Measurements from ENCODE around the gene MFSD11. TPM values are rescaled to one million over a fixed set of nuclear protein-coding genes. Genes with fewer than 3 reads are reported as not detected.
"Not testable (repeated sequence)": the region's sequence is repeated elsewhere in the genome, so short reads cannot be mapped to it uniquely, and the experiment has no call there.

MFSD11 gene
- 26.7 TPM for total RNA-seq

DNA sequence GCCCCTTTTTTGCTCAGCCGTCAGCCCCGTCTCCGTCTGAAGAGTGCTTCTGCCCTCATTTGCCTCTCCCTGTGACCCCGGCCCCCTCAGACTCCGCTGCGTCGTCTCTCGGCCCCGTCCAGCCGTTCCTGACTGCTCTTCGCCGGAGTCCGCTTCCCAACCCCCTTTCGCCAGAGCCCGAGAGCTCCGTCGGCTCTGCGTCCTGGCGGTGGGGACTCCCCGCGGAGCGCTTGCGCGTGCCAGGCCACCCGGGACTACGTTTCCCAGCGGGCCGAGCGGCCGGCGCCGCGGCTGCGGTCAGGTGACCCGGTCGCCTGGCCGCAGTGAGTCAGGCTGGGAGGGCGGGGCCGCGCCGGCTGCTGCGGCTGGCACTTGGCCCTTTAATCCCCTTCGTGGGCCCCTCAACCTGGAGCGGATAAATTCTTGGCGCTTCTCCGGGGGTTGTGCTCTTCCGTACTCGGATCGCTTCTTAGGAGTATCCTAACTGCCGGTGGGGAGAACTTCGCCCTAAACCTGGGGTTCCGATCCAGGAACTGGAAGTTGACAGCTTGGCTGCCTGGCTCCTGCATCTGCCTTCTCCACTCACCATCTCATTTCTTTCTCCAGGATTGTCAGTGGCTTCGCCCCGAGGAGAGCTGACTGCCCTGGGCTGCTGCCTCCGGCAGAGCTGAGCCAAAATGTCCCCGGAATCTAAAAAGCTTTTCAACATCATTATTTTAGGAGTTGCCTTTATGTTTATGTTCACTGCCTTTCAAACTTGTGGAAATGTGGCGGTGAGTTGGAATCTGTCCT lies at the start of gene MFSD11:
Gene MFSD11 (plus strand): TSS at position 444 of the 792 bp plus-strand sequence. CDS start 234 bp downstream, at position 678.
- peak; percentile 92 to 96 (median 93) for DNase-seq (ENCODE audit: low read depth in 2 of 3, low spot score in 2 of 3)

DNA sequence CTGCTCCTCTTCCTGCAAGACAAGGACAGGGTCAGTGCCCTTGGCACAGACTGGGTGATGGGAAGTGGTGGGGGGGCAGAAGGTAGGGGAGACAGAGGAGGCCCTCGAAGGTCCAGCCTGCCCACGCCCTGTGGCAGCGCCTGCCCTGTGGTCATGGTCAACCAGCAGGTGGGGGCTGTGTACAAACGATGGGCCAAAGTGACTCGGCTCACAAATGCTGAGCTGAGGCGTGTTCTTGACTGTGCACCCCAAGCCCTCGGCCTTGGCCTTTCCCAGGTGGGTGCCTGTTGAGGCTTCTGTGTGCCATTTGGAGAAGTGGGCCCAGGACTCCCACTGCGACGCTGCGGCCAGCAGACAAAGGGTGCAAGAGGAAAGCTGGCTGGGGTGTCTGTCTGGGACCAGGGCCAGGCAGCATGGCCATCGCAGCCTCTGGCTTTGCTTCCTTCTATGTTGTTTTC lies 49.7 kb upstream of the MFSD11 start:
- DNase-seq (ENCODE audit: low read depth in 2 of 3, low spot score in 2 of 3) = no peak

DNA sequence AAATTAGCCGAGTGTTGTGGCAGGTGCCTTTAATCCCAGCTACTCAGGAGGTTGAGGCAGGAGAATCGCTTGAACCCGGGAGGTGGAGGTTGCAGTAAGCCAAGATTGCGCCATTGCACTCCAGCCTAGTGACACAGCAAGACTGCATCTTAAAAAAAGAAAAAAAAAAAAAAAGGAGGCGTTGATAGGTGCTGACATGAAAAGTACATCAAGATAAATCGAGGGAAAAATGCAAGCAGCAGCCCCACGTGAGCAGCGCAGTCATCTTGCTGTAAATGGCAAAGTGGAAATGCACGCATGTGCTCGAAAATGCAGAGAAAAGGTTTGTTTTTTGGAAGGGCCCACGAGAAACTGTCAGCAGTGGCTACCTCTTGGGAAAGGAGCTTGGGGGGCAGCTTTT lies 48.1 kb upstream of the MFSD11 start:
- no peak for DNase-seq (ENCODE audit: low read depth in 2 of 3, low spot score in 2 of 3)

DNA sequence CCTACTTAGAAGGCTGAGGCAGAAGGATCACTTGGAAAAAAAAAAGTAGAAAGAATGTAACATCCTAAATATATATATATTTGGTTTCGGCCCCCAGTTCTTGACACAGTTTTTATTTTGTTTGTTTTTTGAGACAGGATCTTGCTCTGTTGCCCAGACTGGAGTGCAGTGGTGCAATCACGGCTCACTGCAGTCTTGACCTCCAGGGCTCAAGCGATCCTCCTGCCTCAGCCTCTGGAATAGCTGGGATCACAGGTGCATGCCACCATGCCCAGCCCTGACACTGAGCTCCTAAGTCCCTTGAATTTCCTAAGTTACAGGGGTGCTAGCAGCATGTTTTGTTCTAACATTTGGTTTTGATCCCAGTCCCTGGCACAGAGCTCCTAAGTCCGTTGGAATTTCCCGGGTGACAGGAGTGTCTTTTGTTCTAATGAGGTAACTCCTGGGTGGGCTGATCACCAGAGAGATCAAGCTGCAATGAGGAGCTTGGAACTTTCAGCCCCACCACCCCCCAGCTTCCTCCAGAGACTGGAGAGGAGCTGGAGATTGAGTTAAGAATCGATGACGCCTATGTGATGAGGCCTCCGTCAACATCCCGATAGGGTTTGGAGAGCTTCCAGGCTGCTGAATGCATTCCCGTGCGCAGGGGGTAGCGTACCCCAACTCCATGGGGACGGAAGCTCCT lies 47.2 kb upstream of the MFSD11 start:
- DNase-seq (ENCODE audit: low read depth in 2 of 3, low spot score in 2 of 3) = no peak

DNA sequence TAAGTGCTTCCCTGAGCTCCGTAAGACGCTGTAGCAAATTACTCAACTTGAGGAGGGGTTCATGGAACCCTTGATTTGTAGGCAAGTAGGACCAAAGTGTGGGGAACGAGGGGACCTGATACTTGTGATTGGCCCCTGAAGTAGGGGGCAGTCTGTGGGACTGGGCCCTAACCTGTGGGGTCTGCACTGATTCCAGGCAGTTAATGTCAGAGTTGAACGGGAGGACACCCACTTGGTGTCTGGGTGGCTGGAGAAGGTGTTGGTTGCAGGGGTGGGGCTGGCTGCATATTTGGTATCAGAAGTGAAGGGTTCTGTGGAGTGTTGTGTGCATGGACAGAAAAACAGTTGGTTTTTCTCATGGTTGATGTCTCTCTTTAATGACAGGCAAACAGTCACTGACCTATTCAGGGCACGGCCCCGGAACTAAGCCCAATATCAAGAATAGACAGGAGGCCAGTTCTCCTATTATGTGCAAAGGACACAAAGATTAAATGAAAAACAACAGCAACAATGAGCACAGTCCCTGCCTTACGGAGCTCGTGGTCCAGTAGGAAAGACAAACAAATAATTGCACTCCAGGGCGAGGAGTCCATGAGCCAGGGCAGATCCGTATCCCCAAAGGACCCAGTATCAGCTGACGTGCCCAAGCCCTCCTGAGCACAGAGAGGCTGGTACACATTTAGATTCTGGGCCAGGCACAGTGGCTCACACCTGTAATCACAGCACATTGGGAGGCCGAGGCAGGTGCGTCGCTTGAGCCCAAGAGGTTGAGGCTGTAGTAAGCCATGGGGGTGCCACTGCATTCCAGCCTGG lies 46.3 kb upstream of the MFSD11 start:
- no peak for DNase-seq (ENCODE audit: low read depth in 2 of 3, low spot score in 2 of 3)

DNA sequence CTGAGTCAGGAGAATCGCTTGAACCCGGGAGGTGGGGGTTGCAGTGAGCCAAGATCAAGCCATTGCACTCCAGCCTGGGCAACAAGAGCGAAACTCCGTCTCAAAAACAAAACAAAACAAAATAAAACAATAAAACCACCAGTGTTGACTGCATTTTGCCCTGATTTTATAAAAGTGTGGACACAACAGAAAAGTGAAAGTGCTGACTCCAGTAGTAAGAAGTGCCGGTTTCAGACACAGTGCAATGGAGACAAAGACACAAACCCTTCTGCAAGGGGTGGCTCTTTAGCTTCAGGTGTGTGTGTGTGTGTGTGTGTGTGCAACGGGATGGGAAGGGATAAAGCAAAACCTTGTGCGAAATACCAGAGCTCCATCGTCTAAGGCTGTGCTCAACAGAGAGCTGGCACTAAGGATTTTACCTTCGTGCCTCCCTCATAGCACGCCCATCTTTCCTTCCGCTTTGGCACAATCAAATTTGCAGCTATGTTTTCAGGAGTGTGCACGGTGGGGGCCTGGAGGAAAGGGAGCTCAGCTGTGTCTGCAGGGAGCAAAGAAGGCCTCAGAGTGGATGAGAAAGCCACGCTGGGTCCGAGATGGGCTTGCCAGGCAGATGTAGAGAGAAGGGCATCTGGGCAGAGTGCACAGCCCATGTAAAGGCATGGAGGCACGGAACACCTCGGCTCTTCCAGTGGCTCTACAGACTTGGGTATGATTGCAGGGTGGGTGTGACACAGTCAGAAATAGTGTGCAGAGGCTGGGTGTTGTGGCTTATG lies 42.7 kb upstream of the MFSD11 start:
- DNase-seq (ENCODE audit: low read depth in 2 of 3, low spot score in 2 of 3) = no peak

DNA sequence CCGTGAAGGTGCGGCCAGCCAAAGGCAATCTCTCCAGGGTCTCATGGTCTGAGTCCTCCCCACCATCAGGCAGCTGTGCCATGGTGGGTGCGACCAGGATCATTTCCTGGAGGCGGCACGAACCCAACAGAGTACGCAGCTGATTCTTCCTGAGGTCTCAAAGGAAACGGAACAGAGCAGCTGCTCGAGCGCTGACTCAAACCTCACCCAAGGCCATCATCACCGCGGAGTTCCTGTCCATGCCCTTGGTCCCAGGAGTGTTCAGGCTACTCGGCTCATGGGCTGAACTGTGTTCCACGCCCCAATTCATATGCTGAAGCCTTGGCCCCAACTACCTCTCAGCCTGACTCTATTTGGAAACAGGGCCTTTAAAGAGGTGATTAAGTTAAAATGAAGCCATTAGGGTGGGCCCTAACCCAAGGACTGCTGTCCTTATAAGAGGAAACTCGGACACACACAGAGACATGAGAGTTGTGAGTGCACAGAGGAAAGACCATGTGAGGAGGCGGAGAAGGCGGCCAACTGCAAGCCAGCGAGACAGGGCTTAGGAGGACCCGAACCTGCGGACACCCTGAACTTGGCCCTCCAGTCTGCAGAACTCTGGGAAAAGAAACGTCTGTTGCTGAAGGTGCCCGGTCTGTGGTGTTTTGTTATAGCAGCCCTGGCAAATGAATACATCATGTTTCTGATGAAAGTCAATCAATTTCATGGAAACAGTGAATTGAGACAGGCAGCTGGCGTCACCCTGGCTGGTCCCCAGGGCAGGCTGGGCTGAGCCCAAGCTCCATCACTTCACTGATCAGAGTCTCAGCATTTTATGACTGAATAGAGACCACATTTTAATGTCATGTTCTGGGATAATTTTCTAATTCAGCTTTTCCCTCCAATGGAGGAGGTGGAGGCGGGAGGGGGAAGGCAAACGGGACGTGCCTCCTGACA lies 40.9 kb upstream of the MFSD11 start:
- DNase-seq (ENCODE audit: low read depth in 2 of 3, low spot score in 2 of 3) = no peak

DNA sequence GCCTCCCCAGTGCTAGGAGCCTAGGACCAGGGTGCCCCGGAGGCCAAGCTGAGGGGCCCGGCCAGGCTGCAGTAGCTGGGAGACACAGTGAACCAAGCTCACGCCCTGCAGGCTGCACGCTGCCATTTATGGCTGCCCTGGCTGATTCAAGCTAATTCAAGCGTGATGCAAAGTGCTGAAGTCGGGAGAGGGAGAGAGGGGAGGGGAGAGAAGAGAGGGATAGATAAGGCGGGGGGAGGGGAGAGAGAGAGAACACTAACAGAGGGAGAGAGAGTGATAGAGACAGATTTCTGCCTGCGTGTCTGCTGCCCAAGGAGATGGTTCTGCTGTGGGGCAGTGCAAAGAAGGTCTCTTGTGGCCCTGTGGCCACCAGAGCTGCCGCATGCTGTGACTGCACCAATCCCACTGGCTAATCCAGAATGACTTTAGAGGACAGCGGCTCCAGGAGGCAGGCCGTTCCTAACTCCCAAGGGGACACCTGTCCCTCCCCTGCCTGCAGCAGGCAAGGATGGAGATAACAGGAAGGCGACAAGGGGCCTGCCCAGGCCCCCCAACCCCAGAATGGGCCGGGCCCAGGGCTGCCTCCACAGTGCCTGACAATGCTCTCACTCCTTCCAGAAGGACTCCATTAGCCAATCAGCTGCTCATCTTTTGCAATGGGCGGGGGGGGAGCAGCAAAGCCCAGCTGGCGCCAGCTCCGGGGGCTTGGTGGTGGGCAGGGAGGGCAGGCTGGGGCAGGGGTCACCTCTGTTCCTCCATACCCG lies 40.0 kb upstream of the MFSD11 start:
- DNase-seq (ENCODE audit: low read depth in 2 of 3, low spot score in 2 of 3) = no peak

DNA sequence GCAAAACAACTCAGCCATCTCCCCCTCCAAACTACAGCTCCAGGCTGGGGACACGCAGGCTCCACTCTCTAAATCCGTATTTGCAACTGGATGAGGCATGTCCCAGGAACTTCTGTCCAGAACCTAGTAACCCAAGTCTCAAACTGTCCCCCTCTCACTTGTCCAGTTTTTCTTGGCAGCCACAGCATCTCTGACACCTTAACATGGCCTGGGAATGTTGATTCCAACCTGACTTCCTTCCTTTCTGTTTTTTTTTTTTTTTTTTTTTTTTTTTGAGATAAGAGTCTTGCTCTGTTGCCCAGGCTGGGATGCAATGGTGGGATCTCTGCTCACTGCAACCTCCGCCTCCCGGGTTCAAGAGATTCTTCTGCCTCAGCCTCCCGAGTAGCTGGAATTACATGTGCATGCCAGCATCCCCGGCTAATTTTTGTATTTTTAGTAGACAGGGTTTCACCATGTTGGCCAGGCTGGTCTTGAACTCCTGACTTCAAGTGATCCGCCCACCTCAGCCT lies 39.4 kb upstream of the MFSD11 start:
- DNase-seq (ENCODE audit: low read depth in 2 of 3, low spot score in 2 of 3) = not testable (repeated sequence)

DNA sequence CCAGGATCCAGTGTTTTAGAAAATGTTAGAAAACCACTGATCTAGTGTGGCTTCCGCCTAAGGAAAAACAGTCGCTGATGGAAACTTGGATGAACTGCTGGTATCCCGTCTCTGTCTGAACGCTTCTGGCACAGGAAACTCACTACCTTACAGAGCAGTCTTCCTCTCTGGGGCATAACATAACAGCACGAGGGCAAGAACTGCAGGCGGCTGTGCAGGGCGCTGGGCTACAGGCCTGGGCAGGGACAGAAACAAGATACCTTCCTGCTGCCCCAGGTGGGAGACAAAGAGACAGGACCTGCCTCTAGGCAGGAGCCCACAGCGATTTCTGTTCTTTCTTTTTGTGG lies 37.7 kb upstream of the MFSD11 start:
- DNase-seq (ENCODE audit: low read depth in 2 of 3, low spot score in 2 of 3) = no peak

DNA sequence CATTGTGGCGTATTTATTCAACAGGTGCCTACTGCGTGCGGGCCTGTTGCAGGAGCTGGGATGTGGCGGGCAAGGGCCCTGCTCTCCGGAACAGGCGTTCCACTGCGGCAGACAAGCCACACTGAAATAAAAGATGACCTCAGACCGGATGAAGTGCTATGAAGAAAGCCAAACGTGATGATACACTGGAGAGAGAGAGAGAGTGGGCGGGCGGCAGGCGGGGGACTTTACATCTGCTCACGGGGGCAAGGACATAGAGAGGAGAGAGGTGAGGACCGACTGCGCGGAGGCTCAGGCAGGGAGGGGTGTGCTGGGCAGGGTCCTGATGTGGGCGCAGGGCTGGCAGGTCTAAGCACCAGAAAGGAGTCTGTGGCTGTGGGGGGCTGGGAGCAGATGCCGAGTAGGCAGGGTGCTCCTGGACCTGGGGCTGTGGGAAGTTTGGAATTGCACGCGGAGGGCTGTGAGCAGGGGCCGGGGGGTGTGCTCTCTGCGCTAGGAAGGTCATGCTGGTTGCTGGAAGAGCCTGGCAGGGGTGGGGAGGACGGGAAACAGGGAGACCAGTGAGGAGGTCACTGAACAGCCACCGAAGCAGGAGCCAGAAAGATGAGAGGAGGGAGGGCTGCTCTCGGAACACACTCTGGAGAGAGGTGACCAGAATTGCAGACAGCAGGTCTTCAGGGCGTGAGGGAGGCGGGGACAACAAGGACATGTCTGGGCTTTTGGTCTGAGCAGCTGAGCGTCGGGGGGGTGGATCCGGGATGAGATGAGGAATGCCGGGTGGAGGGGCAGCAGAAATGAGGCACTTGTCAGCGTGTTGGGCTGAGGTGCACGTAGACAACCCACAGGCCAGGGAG lies 37.1 kb upstream of the MFSD11 start:
- no peak for DNase-seq (ENCODE audit: low read depth in 2 of 3, low spot score in 2 of 3)

DNA sequence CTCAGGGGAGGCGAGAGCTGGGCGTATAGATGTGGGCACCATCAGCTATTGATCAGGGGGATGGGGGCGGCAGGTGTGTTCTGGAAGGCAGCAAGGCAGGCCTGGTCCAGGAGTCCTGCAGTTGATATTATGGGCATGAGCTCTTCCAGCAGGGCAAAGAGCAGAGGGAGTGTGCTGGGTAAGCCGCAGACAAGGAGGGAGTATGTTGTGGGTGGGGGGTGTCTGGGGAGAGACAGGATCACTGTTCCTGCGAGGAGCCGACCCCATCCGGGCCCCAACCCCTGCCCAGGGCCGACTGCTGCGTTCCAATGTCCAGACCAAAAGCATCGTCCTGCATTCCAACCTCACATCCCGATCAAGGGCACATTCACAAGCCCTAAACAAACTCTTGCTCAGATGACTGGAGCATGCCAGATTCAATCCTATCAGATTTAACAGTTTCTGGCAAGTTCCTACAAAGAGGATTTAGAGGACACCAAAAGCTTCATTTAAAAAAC lies 36.4 kb upstream of the MFSD11 start:
- DNase-seq (ENCODE audit: low read depth in 2 of 3, low spot score in 2 of 3) = no peak

DNA sequence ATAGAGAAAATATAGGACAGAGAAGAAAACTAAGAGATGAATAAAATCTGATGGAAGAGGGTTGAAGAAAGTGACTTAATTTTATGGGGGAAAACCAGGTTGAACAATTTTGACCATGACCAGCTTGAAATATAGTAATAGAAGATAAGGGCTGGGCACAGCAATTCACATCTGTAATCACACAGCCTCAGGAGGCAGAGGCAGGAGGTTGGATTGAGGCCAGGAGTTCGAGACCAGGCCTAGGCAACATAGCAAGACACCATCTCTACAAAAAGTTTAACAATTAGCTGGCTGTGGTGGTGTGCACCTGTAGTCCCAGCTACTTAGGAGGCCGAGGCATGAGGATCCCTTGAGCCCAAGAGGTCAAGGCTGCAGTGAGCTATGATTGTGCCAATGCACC lies 35.8 kb upstream of the MFSD11 start:
- DNase-seq (ENCODE audit: low read depth in 2 of 3, low spot score in 2 of 3) = no peak

DNA sequence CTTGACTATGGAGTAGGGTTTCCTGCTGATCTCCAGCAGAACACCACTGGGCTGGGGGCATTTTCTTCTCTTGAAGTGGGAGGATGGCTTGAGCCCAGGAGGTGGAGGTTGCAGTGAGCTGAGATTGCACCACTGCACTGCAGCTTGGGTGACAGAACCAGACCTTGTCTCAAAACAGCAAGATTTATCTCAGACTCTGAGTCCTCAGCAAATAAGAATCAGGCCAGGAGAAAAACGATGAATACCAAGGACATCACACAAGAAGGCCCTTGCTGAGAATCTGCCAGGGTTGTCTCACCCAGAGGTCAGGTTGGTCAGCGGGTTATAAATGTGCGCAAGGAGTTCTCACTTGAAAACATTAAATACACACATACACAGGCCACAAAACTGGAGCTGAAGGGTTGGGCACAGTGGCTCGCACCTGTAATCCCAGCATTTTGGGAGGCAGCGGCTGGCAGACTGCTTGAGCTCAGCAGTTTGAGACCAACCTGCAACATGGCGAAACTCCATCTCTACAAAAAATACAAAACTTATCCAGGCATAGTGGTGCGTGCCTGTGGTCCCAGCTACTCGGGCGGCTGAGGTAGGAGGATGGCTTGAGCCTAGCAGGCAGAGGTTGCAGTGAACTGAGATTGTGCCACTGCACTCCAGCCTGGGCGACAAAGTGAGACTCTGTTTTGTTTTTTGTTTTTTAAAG lies 34.8 kb upstream of the MFSD11 start:
- DNase-seq (ENCODE audit: low read depth in 2 of 3, low spot score in 2 of 3) = no peak

DNA sequence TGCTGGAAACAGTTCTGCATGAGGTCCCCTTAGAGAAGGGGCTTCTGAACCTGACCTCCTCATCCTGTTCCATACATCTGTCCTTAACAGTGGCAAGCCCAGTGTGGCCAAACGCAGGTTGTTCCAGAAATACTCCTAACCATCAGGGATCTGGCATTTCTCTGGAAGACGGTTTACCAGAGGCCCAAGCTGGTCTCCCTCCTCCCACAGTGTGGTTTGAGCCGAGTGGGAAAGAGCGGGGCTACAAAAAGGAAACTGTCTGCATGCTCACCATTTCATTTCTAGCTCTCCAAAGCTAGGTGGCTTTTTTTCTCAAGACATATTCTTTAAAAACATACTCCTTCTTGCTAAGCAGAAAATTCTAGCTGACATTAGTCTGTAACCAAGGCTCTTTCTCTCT lies 33.1 kb upstream of the MFSD11 start:
- DNase-seq (ENCODE audit: low read depth in 2 of 3, low spot score in 2 of 3) = no peak

DNA sequence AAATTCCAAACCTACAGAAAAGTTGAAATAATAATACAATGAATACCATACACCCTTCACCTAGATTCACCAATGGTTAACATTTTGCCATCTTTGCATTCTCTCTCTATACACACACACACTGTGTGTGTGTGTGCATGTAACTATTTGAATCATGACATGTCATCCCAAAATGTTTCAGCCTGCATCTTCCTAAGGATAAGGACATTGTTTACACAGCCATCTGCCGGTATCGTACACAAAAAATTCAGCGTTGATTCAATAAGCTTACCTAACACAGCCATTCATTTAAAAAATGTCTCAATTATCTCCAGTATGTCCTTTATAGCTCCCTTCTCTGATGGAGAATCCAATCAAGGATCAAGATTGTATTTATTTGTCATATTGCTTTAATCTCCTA lies 31.1 kb upstream of the MFSD11 start:
- DNase-seq (ENCODE audit: low read depth in 2 of 3, low spot score in 2 of 3) = no peak
